Keratinocyte (primary cell): ENCODE data around the gene OLIG1. TPM values are rescaled to one million over a fixed set of nuclear protein-coding genes. Genes with fewer than 3 reads are reported as not detected.

Source experiments
- DNase-seq: peaks from one replicate; pipeline ENCODE4 v3.0.0-alpha.2; 2011; ENCODE audit warnings: low read depth, missing footprints, low spot score
- FAIRE-seq: peaks from 2 replicates; lab custom pipeline; 2011; peaks lifted over from hg19 to GRCh38; lab: Jason Lieb, UNC
- H2AFZ ChIP-seq: 2 replicates; pipeline ENCODE4 v1.6.0; 2012; ENCODE audit warnings: low read length, control low read depth, inconsistent platforms; ENCODE audit not compliant: control insufficient read depth
- H3K27ac ChIP-seq: 2 replicates; pipeline ENCODE4 v1.5.1; 2011; ENCODE audit warnings: low read length; ENCODE audit not compliant: control insufficient read depth, insufficient read depth
- H3K27me3 ChIP-seq: 3 replicates; pipeline ENCODE4 v1.6.0; 2011; ENCODE audit warnings: low read length; ENCODE audit not compliant: control insufficient read depth, insufficient read depth; ENCODE audit errors: extremely low read depth
- H3K36me3 ChIP-seq, 2 experiments: 2 replicates in 1 of 2; 3 replicates in 1 of 2; pipeline ENCODE4 v1.5.1; 2011; ENCODE audit warnings: low read length in 2 of 2, mild to moderate bottlenecking in 1 of 2; ENCODE audit not compliant: control insufficient read depth in 2 of 2, insufficient read depth in 2 of 2; ENCODE audit errors: extremely low read depth in 1 of 2
- H3K4me1 ChIP-seq: 3 replicates; pipeline ENCODE4 v1.5.1; 2011; ENCODE audit warnings: low read length; ENCODE audit not compliant: control insufficient read depth, insufficient read depth; ENCODE audit errors: extremely low read depth
- H3K4me2 ChIP-seq: 3 replicates; pipeline ENCODE4 v1.6.0; 2011; ENCODE audit warnings: low read depth, low read length; ENCODE audit not compliant: control insufficient read depth, insufficient read depth; ENCODE audit errors: extremely low read depth
- H3K4me3 ChIP-seq, 3 experiments: fragments of 200-600 bp in 1 of 3; sonication (generic) in 1 of 3; 2 replicates in 2 of 3; 3 replicates in 1 of 3; pipeline ENCODE4 v1.5.1; 2011 to 2016; ENCODE audit warnings: low read length in 3 of 3, mild to moderate bottlenecking in 3 of 3, control low read depth in 2 of 3, inconsistent platforms in 1 of 3, low read depth in 1 of 3, mixed read lengths in 1 of 3, mixed run types in 1 of 3, moderate library complexity in 1 of 3; ENCODE audit not compliant: control insufficient read depth in 2 of 3, insufficient read depth in 2 of 3; ENCODE audit errors: extremely low read depth in 1 of 3
- H3K79me2 ChIP-seq: 2 replicates; pipeline ENCODE4 v1.6.0; 2012; ENCODE audit warnings: low read length; ENCODE audit not compliant: control insufficient read depth, insufficient read depth
- H3K9ac ChIP-seq: 3 replicates; pipeline ENCODE4 v1.6.0; 2011; ENCODE audit warnings: low read length; ENCODE audit not compliant: control insufficient read depth, insufficient read depth; ENCODE audit errors: extremely low read depth
- H3K9me1 ChIP-seq: 3 replicates; pipeline ENCODE4 v1.6.0; 2011; ENCODE audit warnings: low read length; ENCODE audit not compliant: control insufficient read depth, insufficient read depth; ENCODE audit errors: extremely low read depth
- H3K9me3 ChIP-seq: 2 replicates; pipeline ENCODE4 v1.5.1; 2012; ENCODE audit warnings: low read depth, low read length; ENCODE audit not compliant: control insufficient read depth
- H4K20me1 ChIP-seq: 3 replicates; pipeline ENCODE4 v1.6.0; 2011; ENCODE audit warnings: low read length; ENCODE audit not compliant: control insufficient read depth, insufficient read depth; ENCODE audit errors: extremely low read depth
- CTCF ChIP-seq, 3 experiments: IDR thresholded peaks in 1 of 3; conservative IDR thresholded peaks in 1 of 3; optimal IDR thresholded peaks in 1 of 3; 2 replicates in 2 of 3; 3 replicates in 1 of 3; pipeline versions ENCODE3 to v1.5.1; 2011; ENCODE audit warnings: low read length in 3 of 3, mild to moderate bottlenecking in 3 of 3, moderate library complexity in 2 of 3, control low read depth in 1 of 3, inconsistent platforms in 1 of 3; ENCODE audit not compliant: insufficient read depth in 2 of 3; ENCODE audit errors: extremely low read depth in 1 of 3
- EZH2 ChIP-seq: IDR thresholded peaks from one replicate; pipeline ENCODE4 v1.6.1; 2012; ENCODE audit warnings: inconsistent platforms, mild to moderate bottlenecking, low read length, moderate library complexity
- dilution Hi-C: fragments of 300-500 bp; cut with MboI; formaldehyde crosslinking; loops from one replicate; pipeline ENCODE4 v1.7.0; 2020; ENCODE audit warnings: low sequenced_read_pairs; ENCODE audit not compliant: extremely low pct_ligation_motif_present
- polyA plus RNA-seq, 5 experiments: library from polyadenylated mRNA; depleted of rRNA in 3 of 5; stranded (reverse) in 3 of 5; stranded (forward) in 1 of 5; unstranded in 1 of 5; fragments of >200 nt; gene quantifications; 1 replicate in 1 of 5; 2 replicates in 3 of 5; 3 replicates in 1 of 5; pipeline versions ENCODE4 v1.2.1 to v1.2.3, GENCODE V29; 2011 to 2012; ENCODE audit warnings: missing spikeins in 2 of 5, low read depth in 1 of 5, low replicate concordance in 1 of 5

OLIG1 gene
- polyA plus RNA-seq, 1 donor (not counting 4 experiments of a cell fraction or from before 2014, with no cell fraction given): not detected

- no peak for FAIRE-seq
- Histone ChIP-seq H3K36me3 (no peaks in the 10 kb centered on the region), H4K20me1 (no peaks in the 10 kb centered on the region), H3K27me3 (peaks cover 79% of the 10 kb centered on the region), H3K79me2 (no peaks in the 10 kb centered on the region), H3K4me3 (peak overlapping the region in 1 of 3 experiments; percentile 49), H3K4me2 (peak overlapping the region; percentile 50), H3K4me1 (peaks cover 5% of the 10 kb centered on the region), H3K9me1 (no peaks in the 10 kb centered on the region), H2AFZ (no peak overlapping the region), H3K27ac (no peak overlapping the region), H3K9me3 (no peaks in the 10 kb centered on the region), H3K9ac (no peak overlapping the region)
- dilution Hi-C loops: no loop called here
- no peak for DNase-seq
- TF ChIP-seq EZH2 (peak; percentile 94), CTCF (optimal IDR thresholded peaks at IDR 0.05 in 1 of 3, IDR thresholded peaks at IDR 0.05 in 1 of 3, conservative IDR thresholded peaks at IDR 0.05 in 1 of 3; ENCODE audit: extremely low read depth in 1 of 3, insufficient read depth in 2 of 3, low read length in 3 of 3) (no peak)
These were observed 1.9 kb downstream of the OLIG1 start for GRCh38 chr21:33071770-33072306.

GRCh38 chr21:33073636-33074035 is 3.7 kb downstream of the OLIG1 start:
- Histone ChIP-seq H4K20me1 (no peaks in the 10 kb centered on the region), H3K79me2 (no peaks in the 10 kb centered on the region), H2AFZ (no peak overlapping the region), H3K27me3 (peaks cover 63% of the 10 kb centered on the region), H3K27ac (no peak overlapping the region), H3K9me1 (no peaks in the 10 kb centered on the region), H3K9ac (no peak overlapping the region), H3K4me3 (no peak overlapping the region), H3K4me1 (peaks cover 5% of the 10 kb centered on the region), H3K9me3 (no peaks in the 10 kb centered on the region), H3K4me2 (no peak overlapping the region), H3K36me3 (no peaks in the 10 kb centered on the region)
- TF ChIP-seq CTCF (optimal IDR thresholded peaks at IDR 0.05 in 1 of 3, IDR thresholded peaks at IDR 0.05 in 1 of 3, conservative IDR thresholded peaks at IDR 0.05 in 1 of 3; ENCODE audit: extremely low read depth in 1 of 3, insufficient read depth in 2 of 3, low read length in 3 of 3) (no peak), EZH2 (no peak)
- dilution Hi-C loops: no loop called here
- DNase-seq (no peak), FAIRE-seq (no peak)
